Kidney (tissue), 14 donors: Measurements from ENCODE around the gene ATP5PO. TPM values are rescaled to one million over a fixed set of nuclear protein-coding genes. Genes with fewer than 3 reads are reported as not detected.

Experiments
- DNase-seq, 5 donors: peaks; one replicate each; pipeline ENCODE4 v3.0.0-alpha.2; 2013 to 2020
- FAIRE-seq: peaks from 2 replicates; lab custom pipeline; 2012; peaks lifted over from hg19 to GRCh38; lab: Jason Lieb, UNC
- H3K27ac ChIP-seq, 2 donors: one replicate each; pipeline ENCODE4 v1.7.0; 2013; ENCODE audit warnings: low read depth in 2 of 2, low read length in 2 of 2, inconsistent platforms in 1 of 2
- H3K27me3 ChIP-seq: one replicate; pipeline ENCODE4 v1.7.1; 2013; ENCODE audit warnings: low read length, inconsistent platforms; ENCODE audit not compliant: control insufficient read depth, insufficient read depth
- H3K36me3 ChIP-seq, 3 donors: one replicate each; pipeline versions ENCODE4 v1.7.0 to v1.7.1; 2013; ENCODE audit warnings: low read length in 3 of 3, control low read depth in 1 of 3, inconsistent platforms in 1 of 3; ENCODE audit not compliant: insufficient read depth in 3 of 3, control insufficient read depth in 2 of 3
- H3K4me1 ChIP-seq, 3 donors: one replicate each; pipeline versions ENCODE4 v1.7.0 to v1.7.1; 2013; ENCODE audit warnings: low read length in 3 of 3, inconsistent platforms in 1 of 3, low read depth in 1 of 3; ENCODE audit not compliant: control insufficient read depth in 2 of 3, insufficient read depth in 2 of 3
- H3K4me3 ChIP-seq, 3 donors: one replicate each; pipeline versions ENCODE4 v1.7.0 to v1.8.1; 2013; ENCODE audit warnings: low read length in 3 of 3, control low read depth in 1 of 3, inconsistent platforms in 1 of 3
- H3K9ac ChIP-seq, 3 donors: one replicate each; pipeline versions ENCODE4 v1.7.0 to v1.7.1; 2013; ENCODE audit warnings: low read length in 3 of 3, control low read depth in 1 of 3, inconsistent platforms in 1 of 3
- H3K9me3 ChIP-seq, 3 donors: one replicate each; pipeline versions ENCODE4 v1.7.0 to v1.7.1; 2013; ENCODE audit warnings: low read length in 3 of 3, control low read depth in 1 of 3, inconsistent platforms in 1 of 3; ENCODE audit not compliant: control insufficient read depth in 2 of 3, insufficient read depth in 1 of 3
- CTCF ChIP-seq: IDR thresholded peaks from 3 replicates; pipeline ENCODE4 v1.5.1; 2012; ENCODE audit warnings: mild to moderate bottlenecking, moderate library complexity, borderline replicate concordance; ENCODE audit not compliant: insufficient read depth; ENCODE audit errors: extremely low read depth
- intact Hi-C: fragments of 100-400 bp; cut with DNase I; formaldehyde crosslinking; loops from one replicate; pipeline ENCODE4 v1.11.1; 2022
- polyA plus RNA-seq: library from polyadenylated mRNA; stranded (reverse); fragments of 350-450 nt; fragmentation: Illumina TruSeq; extraction: RNeasy Lipid Tissue Mini Kit (QIAGEN cat#74804); gene quantifications from one replicate; pipeline ENCODE4 v1.2.3, GENCODE V29; 2014; ENCODE audit warnings: low read depth, low replicate concordance; ENCODE audit not compliant: insufficient read depth
- total RNA-seq: library from RNA; stranded (reverse); fragmentation: NEBNext Ultra II Directional; extraction: Animal tissue kit (Norgen Biotek cat#: 25700); gene quantifications from one replicate; pipeline ENCODE4 v1.2.1, GENCODE V29; 2021
- donor health status: control.
- donor health status: control.
- donor health status: control.
- donor health status: control.
- donor health status: control.
- donor health status: DM: yes; HTN: yes; CAD: no.
- donor health status: Normal renal cell carcinoma (clear cell type).

Gene ATP5PO
- total and polyA plus RNA-seq, 2 donors from 2014 or later, result 165 to 693 TPM

DNA sequence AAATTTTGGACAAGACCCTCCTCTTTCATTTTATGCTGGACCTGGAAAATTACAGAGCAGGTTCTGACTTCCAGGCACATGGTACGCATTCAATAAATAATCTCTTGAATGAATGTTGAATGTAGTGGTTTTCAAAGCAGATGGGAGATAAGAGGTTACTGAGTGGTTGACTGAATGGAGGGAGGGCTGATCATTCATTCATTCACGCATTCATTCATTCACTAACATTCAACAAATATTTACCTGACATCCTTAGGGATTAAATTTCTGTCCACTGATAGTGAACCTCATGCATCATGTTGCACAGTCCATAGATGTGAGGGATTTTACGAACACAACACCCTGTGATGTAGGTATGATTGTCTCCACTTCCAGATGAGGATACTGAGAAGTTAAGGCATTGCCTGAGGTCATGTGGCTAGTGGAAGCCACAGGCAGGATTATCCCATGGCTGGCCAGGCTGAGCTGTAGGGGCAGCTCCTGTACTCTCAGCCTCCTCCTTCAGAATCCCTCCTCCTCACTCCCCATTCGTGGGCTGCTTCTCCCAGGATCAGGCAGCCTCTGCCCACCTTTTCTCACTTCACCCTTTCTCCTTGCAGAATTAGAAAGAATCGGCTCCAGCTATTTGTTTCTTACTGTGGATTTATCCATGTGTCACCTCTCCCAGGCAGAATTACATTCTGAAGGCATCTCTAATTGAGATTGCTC is 48.4 kb upstream of the ATP5PO start:
- no peak overlapping the region for H3K27ac ChIP-seq
- no peak overlapping the region for H3K4me3 ChIP-seq
- peaks cover 3 to 15% (median 5%) of the 10 kb centered on the region in 3 donors for H3K4me1 ChIP-seq
- intact Hi-C loops, result no loop called here
- H3K9ac ChIP-seq, result no peak overlapping the region
- no peaks in the 10 kb centered on the region for H3K27me3 ChIP-seq
- H3K36me3 ChIP-seq, result no peaks in the 10 kb centered on the region
- H3K9me3 ChIP-seq, result peaks cover 0 to 4% (median 3%) of the 10 kb centered on the region in 3 donors
- TF ChIP-seq CTCF, result no peak
- DNase-seq, result no peak
- FAIRE-seq, result no peak

GRCh38 chr21:33962290-33962689 is 46.7 kb upstream of the ATP5PO start:
- H3K27me3 ChIP-seq, result no peaks in the 10 kb centered on the region
- TF ChIP-seq CTCF, result no peak
- DNase-seq, result no peak
- H3K9me3 ChIP-seq, result peaks cover 0 to 5% (median 4%) of the 10 kb centered on the region in 3 donors
- no peaks in the 10 kb centered on the region for H3K36me3 ChIP-seq
- no peak overlapping the region for H3K4me3 ChIP-seq
- no peak overlapping the region for H3K9ac ChIP-seq
- H3K4me1 ChIP-seq, result peaks cover 0 to 2% (median 0%) of the 10 kb centered on the region in 3 donors
- H3K27ac ChIP-seq, result no peak overlapping the region
- no peak for FAIRE-seq
- intact Hi-C loops, result no loop called here

DNA sequence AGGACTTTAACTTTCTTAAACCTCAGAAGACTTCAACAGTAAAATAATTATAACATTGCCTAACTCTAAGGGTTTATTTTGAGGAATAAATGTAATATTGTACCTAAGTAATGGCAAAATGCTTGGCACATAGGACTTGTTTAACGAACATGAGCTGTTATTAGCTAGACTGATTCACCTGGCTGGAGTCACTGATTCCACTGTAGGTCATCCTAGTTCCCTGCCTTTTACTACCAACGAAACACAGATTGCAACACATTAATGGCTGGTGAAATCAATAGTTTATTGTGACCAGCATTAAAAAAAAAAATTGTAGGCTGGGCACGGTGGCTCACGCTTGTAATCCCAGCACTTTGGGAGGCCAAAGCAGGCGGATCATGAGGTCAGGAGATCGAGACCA is 45.5 kb upstream of the ATP5PO start:
- TF ChIP-seq CTCF, result no peak
- DNase-seq, result no peak
- Histone ChIP-seq H3K9me3 (peaks cover 0 to 5% (median 4%) of the 10 kb centered on the region in 3 donors), H3K4me3 (no peak overlapping the region), H3K4me1 (no peaks in the 10 kb centered on the region), H3K9ac (no peak overlapping the region), H3K27ac (no peak overlapping the region), H3K36me3 (no peaks in the 10 kb centered on the region), H3K27me3 (no peaks in the 10 kb centered on the region)
- intact Hi-C loops, result no loop called here
- no peak for FAIRE-seq
